ENCODE measurements around the gene STUB1.
A peak's percentile ranks its signal among the peaks of the same experiment; 100 is the strongest.

STUB1 gene

DNA sequence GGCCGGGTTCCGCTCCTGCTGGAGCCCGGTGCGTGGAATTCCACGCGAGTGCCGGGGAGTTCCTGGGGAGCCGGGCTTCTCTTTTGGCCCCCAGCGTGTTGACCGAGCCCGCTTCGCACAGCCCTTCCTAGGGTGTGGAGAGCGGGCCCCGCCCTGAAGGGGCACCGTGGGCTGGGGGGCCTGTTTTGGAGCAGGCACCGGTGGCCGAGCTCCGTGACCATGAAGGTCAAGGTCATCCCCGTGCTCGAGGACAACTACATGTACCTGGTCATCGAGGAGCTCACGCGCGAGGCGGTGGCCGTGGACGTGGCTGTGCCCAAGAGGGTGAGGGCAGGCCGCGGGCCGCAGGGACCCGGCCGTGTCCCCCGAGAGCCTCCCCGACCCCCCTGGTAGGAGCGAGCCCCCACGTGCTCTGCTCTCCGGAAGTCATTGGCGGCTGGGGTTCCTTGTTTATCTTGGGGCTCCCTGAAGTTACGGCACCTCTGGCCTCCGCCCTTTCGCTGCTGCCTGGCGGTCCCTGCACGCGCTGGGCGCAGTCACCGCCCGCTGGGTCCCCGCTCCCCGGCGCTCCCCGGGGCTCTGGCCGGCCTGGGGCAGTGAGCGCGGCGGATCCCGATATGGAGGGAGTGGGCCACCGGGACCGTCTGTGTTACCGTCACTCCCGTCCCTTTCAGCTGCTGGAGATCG, 47.2 kb downstream of the STUB1 start:
- peak overlapping the region; percentile 90 for H3K27ac ChIP-seq
- TF ChIP-seq, protein P1, sequence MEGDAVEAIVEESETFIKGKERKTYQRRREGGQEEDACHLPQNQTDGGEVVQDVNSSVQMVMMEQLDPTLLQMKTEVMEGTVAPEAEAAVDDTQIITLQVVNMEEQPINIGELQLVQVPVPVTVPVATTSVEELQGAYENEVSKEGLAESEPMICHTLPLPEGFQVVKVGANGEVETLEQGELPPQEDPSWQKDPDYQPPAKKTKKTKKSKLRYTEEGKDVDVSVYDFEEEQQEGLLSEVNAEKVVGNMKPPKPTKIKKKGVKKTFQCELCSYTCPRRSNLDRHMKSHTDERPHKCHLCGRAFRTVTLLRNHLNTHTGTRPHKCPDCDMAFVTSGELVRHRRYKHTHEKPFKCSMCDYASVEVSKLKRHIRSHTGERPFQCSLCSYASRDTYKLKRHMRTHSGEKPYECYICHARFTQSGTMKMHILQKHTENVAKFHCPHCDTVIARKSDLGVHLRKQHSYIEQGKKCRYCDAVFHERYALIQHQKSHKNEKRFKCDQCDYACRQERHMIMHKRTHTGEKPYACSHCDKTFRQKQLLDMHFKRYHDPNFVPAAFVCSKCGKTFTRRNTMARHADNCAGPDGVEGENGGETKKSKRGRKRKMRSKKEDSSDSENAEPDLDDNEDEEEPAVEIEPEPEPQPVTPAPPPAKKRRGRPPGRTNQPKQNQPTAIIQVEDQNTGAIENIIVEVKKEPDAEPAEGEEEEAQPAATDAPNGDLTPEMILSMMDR (conservative IDR thresholded peaks at IDR 0.05) = no peak

DNA sequence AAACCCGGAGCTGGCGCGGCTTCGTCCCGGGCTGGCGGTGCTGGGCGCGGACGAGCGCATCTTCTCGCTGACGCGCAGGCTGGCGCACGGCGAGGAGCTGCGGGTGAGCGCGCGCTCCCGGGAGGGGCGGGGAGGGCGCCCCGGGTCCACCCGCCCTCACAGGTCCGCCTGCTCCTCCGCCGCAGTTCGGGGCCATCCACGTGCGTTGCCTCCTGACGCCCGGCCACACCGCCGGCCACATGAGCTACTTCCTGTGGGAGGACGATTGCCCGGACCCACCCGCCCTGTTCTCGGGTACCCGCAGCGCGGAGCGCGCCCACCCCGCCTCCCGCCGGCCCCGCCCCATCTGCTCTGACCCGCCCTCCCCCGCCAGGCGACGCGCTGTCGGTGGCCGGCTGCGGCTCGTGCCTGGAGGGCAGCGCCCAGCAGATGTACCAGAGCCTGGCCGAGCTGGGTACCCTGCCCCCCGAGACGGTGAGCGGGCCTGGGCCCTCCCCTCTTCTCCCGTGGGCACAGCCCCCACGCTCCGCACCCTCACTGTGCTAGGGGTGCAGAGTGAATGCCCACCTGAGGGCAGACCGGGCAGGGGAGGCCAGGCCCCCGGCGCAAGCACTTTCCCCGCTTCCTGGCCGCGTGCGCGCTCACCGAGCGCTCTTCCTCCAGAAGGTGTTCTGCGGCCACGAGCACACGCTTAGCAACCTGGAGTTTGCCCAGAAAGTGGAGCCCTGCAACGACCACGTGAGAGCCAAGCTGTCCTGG, 48.1 kb downstream of the STUB1 start:
- peak overlapping the region; percentile 90 for H3K27ac ChIP-seq
- TF ChIP-seq, protein P1 (conservative IDR thresholded peaks at IDR 0.05) = no peak

DNA sequence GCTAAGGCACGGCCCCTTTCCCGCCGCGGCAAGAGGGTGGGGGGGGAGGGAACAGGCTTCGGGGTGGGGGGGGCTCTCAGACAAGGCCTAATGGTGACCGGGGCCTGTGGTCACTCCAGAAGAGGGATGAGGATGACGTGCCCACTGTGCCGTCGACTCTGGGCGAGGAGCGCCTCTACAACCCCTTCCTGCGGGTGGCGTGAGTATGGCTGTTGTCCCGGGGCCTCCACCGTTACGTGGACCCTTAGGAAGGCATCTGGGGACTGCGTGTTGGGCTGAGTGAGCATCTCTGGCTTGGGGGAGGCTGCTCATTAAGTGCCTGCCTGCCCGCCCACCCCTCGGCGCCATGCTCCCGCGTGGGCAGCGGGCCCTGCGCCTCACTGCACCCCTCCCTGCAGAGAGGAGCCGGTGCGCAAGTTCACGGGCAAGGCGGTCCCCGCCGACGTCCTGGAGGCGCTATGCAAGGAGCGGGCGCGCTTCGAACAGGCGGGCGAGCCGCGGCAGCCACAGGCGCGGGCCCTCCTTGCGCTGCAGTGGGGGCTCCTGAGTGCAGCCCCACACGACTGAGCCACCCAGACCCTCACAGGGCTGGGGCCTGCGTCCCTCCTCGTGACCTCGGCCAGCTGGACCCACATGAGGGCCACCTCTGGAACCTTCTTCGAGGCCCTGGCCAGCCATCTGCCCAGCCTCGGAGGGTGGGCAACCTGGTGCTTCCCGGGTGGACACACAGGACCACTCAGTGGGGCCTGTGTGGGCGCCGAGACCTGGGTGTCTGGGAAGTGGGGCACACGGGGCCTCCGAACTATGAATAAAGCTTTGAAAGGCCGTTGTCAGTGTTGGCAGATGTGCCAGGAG, 48.9 kb downstream of the STUB1 start:
- H3K27ac ChIP-seq = peak overlapping the region; percentile 90

DNA sequence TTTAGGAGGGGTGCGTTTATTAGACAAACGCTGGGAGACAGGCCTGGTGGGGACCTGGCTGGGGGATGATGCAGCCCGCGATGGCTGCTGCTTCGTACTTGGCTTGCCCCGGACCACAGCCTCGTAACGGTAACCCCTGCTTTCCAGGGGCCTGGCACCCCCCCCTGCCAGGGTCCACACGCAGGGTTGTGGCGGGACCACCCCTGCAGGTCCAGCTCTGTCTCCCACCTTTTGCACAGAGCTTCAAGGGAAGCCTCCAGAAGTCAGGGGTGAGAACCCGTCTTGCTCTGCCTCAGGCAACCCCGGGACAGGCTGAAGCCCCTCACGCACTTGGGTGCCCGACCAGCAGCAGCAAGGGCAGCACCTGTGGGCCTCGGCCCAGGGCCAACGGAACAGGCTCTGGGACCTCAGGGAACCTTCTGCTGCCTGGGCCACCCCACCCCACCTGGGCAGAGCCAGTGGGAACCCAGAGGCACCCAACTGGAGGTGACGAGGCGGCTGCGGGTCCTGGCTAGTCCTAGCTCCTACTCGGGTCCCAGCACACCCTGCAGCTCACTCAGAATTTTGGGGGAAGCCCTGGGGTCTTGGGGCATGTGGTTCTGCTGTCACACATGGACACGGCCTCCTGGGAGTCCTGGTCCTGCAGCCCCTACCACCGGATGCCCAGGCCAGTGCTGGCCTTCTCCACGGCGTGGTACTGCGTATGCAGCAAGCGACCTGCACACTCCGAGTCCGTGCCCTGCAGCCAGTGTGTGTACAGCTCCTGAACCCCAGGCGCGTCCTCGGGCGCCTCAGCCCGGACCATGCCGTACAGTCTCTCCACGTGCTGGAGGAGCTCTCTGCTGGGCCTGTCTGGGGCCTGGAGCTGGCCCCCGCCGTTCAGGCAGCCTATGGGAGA, 49.8 kb downstream of the STUB1 start:
- TF ChIP-seq, protein P1 (conservative IDR thresholded peaks at IDR 0.05) = no peak
- peak overlapping the region; percentile 90; the same call in 1 of the 2 replicates for H3K27ac ChIP-seq

More for the DNA sequence above, 48.9 kb downstream of the STUB1 start:
- TF ChIP-seq, protein P1 (conservative IDR thresholded peaks at IDR 0.05) = no peak

DNA sequence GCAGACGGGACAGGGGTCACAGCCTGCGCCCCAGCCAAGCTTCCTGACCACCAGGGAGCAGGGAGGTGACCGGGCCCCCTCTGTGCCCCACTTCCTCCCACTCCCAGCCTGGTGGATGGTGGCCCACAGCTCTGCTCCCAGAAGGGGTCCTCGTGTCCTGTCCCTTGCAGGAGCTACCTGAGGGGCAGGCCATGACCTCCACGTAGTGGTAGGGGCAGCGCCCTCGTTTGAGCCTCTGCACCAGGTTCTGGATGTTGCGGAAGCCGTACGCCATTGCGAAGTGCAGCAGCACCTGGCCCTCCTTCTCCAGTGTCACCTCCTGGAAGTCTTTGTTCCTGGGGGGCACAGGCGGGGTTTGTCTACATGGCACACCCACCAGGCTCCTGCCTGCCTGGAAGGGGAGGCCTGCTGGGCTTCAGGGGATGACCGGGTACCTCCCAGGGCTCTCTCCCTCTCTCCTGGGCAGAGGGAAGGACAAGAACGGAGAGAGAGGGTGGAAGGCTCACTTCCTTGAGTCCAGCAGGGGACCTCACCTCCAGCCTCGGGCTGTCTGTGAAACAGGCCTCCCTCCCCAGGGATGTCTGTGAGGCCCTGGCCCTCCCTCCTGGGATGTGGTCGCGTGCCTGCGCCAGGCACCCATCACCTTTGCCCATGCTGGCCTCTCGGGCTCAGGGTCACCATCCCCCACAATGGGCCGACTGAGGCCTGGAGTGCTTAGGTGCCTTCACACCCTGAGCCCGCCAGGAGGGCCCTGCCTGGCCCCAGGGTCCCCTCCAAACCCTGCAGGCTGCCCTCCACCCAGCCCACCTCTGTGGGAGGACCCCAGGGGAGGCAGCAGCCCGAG, 50.7 kb downstream of the STUB1 start:
- TF ChIP-seq, protein P1 (conservative IDR thresholded peaks at IDR 0.05) = no peak
- no peak overlapping the region for H3K27ac ChIP-seq

DNA sequence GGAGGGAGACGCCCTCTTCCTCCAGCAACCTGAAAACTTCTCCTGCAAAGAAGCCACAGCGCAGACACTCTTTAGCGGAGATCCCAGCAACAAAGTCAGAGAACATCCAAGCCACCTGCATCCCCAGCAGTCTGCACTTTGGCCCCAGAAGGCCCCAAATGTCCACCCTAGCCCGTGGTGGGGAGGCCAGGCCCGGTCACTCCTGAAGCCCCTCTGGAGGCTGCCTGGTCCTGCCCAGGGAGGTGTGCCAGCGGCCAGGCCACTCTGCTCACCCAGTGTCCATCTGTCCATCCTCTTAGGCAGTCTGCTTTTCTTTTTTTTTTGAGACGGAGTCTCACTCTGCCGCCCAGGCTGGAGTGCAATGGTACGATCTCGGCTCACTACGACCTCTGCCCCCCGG, 52.1 kb downstream of the STUB1 start:
- no peak overlapping the region for H3K27ac ChIP-seq
- TF ChIP-seq, protein P1 (conservative IDR thresholded peaks at IDR 0.05) = no peak

Data from VCaP (cell line).